Fibroblast of lung (primary cell): ENCODE results near the gene GOLGA6L7. TPM values are rescaled to one million over a fixed set of nuclear protein-coding genes. Genes with fewer than 3 reads are reported as not detected.

ENCODE experiments used
- DNase-seq, 2 donors: peaks; one replicate each; pipeline versions ENCODE4 v3.0.0 to v3.0.0-alpha.2; 2010; ENCODE audit warnings: low read depth in 2 of 2
- H2AFZ ChIP-seq: 2 replicates; pipeline ENCODE4 v1.5.1; 2012; ENCODE audit warnings: low read length, control low read depth, inconsistent platforms
- H3K27ac ChIP-seq: 2 replicates; pipeline ENCODE4 v1.5.1; 2011; ENCODE audit warnings: low read length, control low read depth; ENCODE audit not compliant: insufficient read depth
- H3K27me3 ChIP-seq: 2 replicates; pipeline ENCODE4 v1.5.1; 2011; ENCODE audit warnings: mild to moderate bottlenecking, low read length; ENCODE audit not compliant: control insufficient read depth, insufficient read depth
- H3K36me3 ChIP-seq: 2 replicates; pipeline ENCODE4 v1.5.1; 2011; ENCODE audit warnings: low read length; ENCODE audit not compliant: control insufficient read depth, insufficient read depth
- H3K4me1 ChIP-seq: 2 replicates; pipeline ENCODE4 v1.5.1; 2011; ENCODE audit warnings: low read length; ENCODE audit not compliant: control insufficient read depth, insufficient read depth; ENCODE audit errors: extremely low read depth
- H3K4me2 ChIP-seq: 2 replicates; pipeline ENCODE4 v1.5.1; 2011; ENCODE audit warnings: low read length, control low read depth; ENCODE audit not compliant: insufficient read depth; ENCODE audit errors: extremely low read depth
- H3K4me3 ChIP-seq, 4 experiments: fragments of 200-600 bp in 1 of 4; sonication (generic) in 1 of 4; replicated peaks in 1 of 4; 2 replicates each; pipeline ENCODE4 v1.5.1; 2011 to 2016; ENCODE audit warnings: low read length in 4 of 4, low read depth in 3 of 4, mild to moderate bottlenecking in 3 of 4, control low read depth in 2 of 4, inconsistent platforms in 1 of 4, mixed read lengths in 1 of 4; ENCODE audit not compliant: insufficient read depth in 1 of 4; ENCODE audit errors: control extremely low read depth in 1 of 4
- H3K79me2 ChIP-seq: 2 replicates; pipeline ENCODE4 v1.5.1; 2012; ENCODE audit warnings: mild to moderate bottlenecking, low read length, inconsistent platforms; ENCODE audit not compliant: control insufficient read depth, insufficient read depth
- H3K9ac ChIP-seq: 2 replicates; pipeline ENCODE4 v1.5.1; 2011; ENCODE audit warnings: mild to moderate bottlenecking, low read length, control low read depth; ENCODE audit not compliant: insufficient read depth
- H3K9me3 ChIP-seq: 2 replicates; pipeline ENCODE4 v1.5.1; 2012; ENCODE audit warnings: low read depth, low read length; ENCODE audit not compliant: control insufficient read depth, insufficient read depth
- H4K20me1 ChIP-seq: 2 replicates; pipeline ENCODE4 v1.5.1; 2011; ENCODE audit warnings: low read length; ENCODE audit not compliant: control insufficient read depth, insufficient read depth; ENCODE audit errors: extremely low read depth
- CTCF ChIP-seq, 2 donors: IDR thresholded peaks in 1 of 2; conservative IDR thresholded peaks in 1 of 2; 1 replicate in 1 of 2; 2 replicates in 1 of 2; pipeline ENCODE4 v1.5.1; 2011 to 2012; ENCODE audit warnings: low read length in 2 of 2, control low read depth in 1 of 2, inconsistent platforms in 1 of 2, low read depth in 1 of 2, mild to moderate bottlenecking in 1 of 2
- EZH2 ChIP-seq: IDR thresholded peaks from 2 replicates; pipeline ENCODE4 v1.5.1; 2012; ENCODE audit warnings: low read length, control low read depth, mild to moderate bottlenecking; ENCODE audit errors: missing control alignments
- polyA plus RNA-seq, 2 donors: library from polyadenylated mRNA; depleted of rRNA in 1 of 2; stranded (reverse) in 1 of 2; unstranded in 1 of 2; fragments of >200 nt; gene quantifications; 2 replicates each; pipeline ENCODE4 v1.2.1, GENCODE V29; 2011 to 2012; ENCODE audit warnings: missing spikeins in 1 of 2
- total RNA-seq: library from RNA; depleted of rRNA; stranded (reverse); fragments of >200 nt; gene quantifications from 2 replicates; pipeline ENCODE4 v1.2.1, GENCODE V29; 2014

Gene GOLGA6L7
- total and polyA plus RNA-seq, 2 donors (not counting 1 experiment from before 2014, with no cell fraction given), result not detected

- no peak for DNase-seq
- Histone ChIP-seq H3K27me3 (no peaks in the 10 kb centered on the region), H3K4me2 (no peak overlapping the region), H3K27ac (no peak overlapping the region), H3K79me2 (no peaks in the 10 kb centered on the region), H3K4me1 (peaks cover 4% of the 10 kb centered on the region), H3K4me3 (no peak overlapping the region), H4K20me1 (no peaks in the 10 kb centered on the region), H3K9me3 (no peaks in the 10 kb centered on the region), H3K9ac (no peak overlapping the region), H3K36me3 (no peaks in the 10 kb centered on the region), H2AFZ (no peak overlapping the region)
- TF ChIP-seq CTCF (conservative IDR thresholded peaks at IDR 0.05 in 1 of 2, IDR thresholded peaks at IDR 0.05 in 1 of 2; ENCODE audit: low read depth in 1 of 2, low read length in 2 of 2), result no peak
- no peak for TF ChIP-seq EZH2
These were observed 47.1 kb upstream of the GOLGA6L7 start for GRCh38 chr15:28895566-28895965.

GRCh38 chr15:28895146-28895545, 46.7 kb upstream of the GOLGA6L7 start:
- Histone ChIP-seq H3K36me3 (no peaks in the 10 kb centered on the region), H3K79me2 (no peaks in the 10 kb centered on the region), H4K20me1 (no peaks in the 10 kb centered on the region), H3K4me3 (no peak overlapping the region), H3K9ac (no peak overlapping the region), H3K27me3 (no peaks in the 10 kb centered on the region), H2AFZ (no peak overlapping the region), H3K9me3 (no peaks in the 10 kb centered on the region), H3K4me1 (peaks cover 4% of the 10 kb centered on the region), H3K27ac (no peak overlapping the region), H3K4me2 (no peak overlapping the region)
- no peak for TF ChIP-seq CTCF (conservative IDR thresholded peaks at IDR 0.05 in 1 of 2, IDR thresholded peaks at IDR 0.05 in 1 of 2; ENCODE audit: low read depth in 1 of 2, low read length in 2 of 2)
- no peak for TF ChIP-seq EZH2
- DNase-seq, result no peak

- TF ChIP-seq EZH2, result no peak
- TF ChIP-seq CTCF (conservative IDR thresholded peaks at IDR 0.05 in 1 of 2, IDR thresholded peaks at IDR 0.05 in 1 of 2; ENCODE audit: low read depth in 1 of 2, low read length in 2 of 2), result no peak
- H3K9ac ChIP-seq, result no peak overlapping the region
- H3K27ac ChIP-seq, result no peak overlapping the region
- no peaks in the 10 kb centered on the region for H3K27me3 ChIP-seq
- no peak overlapping the region for H2AFZ ChIP-seq
- DNase-seq, result no peak
- no peak overlapping the region for H3K4me2 ChIP-seq
- H3K36me3 ChIP-seq, result no peaks in the 10 kb centered on the region
- H4K20me1 ChIP-seq, result no peaks in the 10 kb centered on the region
- no peaks in the 10 kb centered on the region for H3K79me2 ChIP-seq
- H3K4me1 ChIP-seq, result peaks cover 4% of the 10 kb centered on the region
- H3K4me3 ChIP-seq, result no peak overlapping the region
- no peaks in the 10 kb centered on the region for H3K9me3 ChIP-seq
These were observed 46.2 kb upstream of the GOLGA6L7 start for GRCh38 chr15:28894631-28895030.
